ENCODE measurements around the gene RAPGEF6. TPM values are rescaled to one million over a fixed set of nuclear protein-coding genes. Genes with fewer than 3 reads are reported as not detected.

Gene RAPGEF6
- total RNA-seq, 1 experiment from 2014 or later = 50.7 TPM

DNA sequence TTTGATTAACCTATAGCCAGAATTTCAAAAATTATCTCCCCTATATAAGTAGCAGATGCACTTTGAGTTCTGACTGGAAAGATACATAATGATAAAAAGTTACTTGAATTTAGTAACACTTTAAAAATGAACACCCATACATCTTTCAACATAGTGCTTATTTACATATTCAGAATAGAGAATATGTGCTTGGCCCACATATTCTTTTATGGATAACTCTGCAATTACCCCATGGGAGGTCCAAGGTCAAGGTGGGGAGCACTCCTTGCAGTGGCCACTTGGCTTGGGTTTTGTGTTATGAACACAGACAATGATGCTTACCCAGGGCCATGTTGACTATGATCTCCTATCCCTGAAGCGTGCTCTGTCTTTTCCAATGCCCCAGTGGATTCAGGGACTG is 201.9 kb downstream of the RAPGEF6 start:
- H3K4me2 ChIP-seq (ENCODE audit: low read depth, low read length, poor library complexity, severe bottlenecking) = no peak overlapping the region
- no peak for DNase-seq
- H3K27ac ChIP-seq (ENCODE audit: low read length) = no peak overlapping the region
- no peaks in the 10 kb centered on the region for H4K20me1 ChIP-seq (ENCODE audit: insufficient read depth, low read depth, low read length)
- no peaks in the 10 kb centered on the region for H3K9me3 ChIP-seq (ENCODE audit: low read length)
- H3K36me3 ChIP-seq (ENCODE audit: insufficient read depth, low read length) = peaks cover 65% of the 10 kb centered on the region
- H3K9ac ChIP-seq (ENCODE audit: low read length) = no peak overlapping the region
- no peaks in the 10 kb centered on the region for H3K9me2 ChIP-seq (replicated peaks; ENCODE audit: insufficient read depth, low read length)
- H3K4me1 ChIP-seq (ENCODE audit: low read length) = no peaks in the 10 kb centered on the region
- no peaks in the 10 kb centered on the region for H3K27me3 ChIP-seq (ENCODE audit: low read length)
- H2AFZ ChIP-seq (ENCODE audit: low read length) = no peak overlapping the region
- H3K4me3 ChIP-seq (ENCODE audit: low read length) = no peak overlapping the region
- H3K79me2 ChIP-seq (ENCODE audit: low read length) = peaks cover 18% of the 10 kb centered on the region

- Histone ChIP-seq H3K27ac (ENCODE audit: low read length) (no peak overlapping the region), H3K4me3 (ENCODE audit: low read length) (no peak overlapping the region), H3K27me3 (ENCODE audit: low read length) (no peaks in the 10 kb centered on the region), H2AFZ (ENCODE audit: low read length) (no peak overlapping the region), H3K4me1 (ENCODE audit: low read length) (no peaks in the 10 kb centered on the region), H3K4me2 (ENCODE audit: low read depth, low read length, poor library complexity, severe bottlenecking) (no peak overlapping the region), H3K79me2 (ENCODE audit: low read length) (peaks cover 18% of the 10 kb centered on the region), H3K9me3 (ENCODE audit: low read length) (no peaks in the 10 kb centered on the region), H3K9ac (ENCODE audit: low read length) (no peak overlapping the region), H4K20me1 (ENCODE audit: insufficient read depth, low read depth, low read length) (no peaks in the 10 kb centered on the region), H3K9me2 (replicated peaks; ENCODE audit: insufficient read depth, low read length) (no peaks in the 10 kb centered on the region), H3K36me3 (ENCODE audit: insufficient read depth, low read length) (peaks cover 64% of the 10 kb centered on the region)
- no peak for DNase-seq
Measured at GRCh38 chr5:131431794-131432193, 203.2 kb downstream of the RAPGEF6 start.

- H3K4me3 ChIP-seq (ENCODE audit: low read length) = no peak overlapping the region
- H3K9me2 ChIP-seq (replicated peaks; ENCODE audit: insufficient read depth, low read length) = no peaks in the 10 kb centered on the region
- H3K36me3 ChIP-seq (ENCODE audit: insufficient read depth, low read length) = peaks cover 54% of the 10 kb centered on the region
- no peaks in the 10 kb centered on the region for H3K9me3 ChIP-seq (ENCODE audit: low read length)
- H3K9ac ChIP-seq (ENCODE audit: low read length) = no peak overlapping the region
- no peak overlapping the region for H3K4me2 ChIP-seq (ENCODE audit: low read depth, low read length, poor library complexity, severe bottlenecking)
- no peaks in the 10 kb centered on the region for H4K20me1 ChIP-seq (ENCODE audit: insufficient read depth, low read depth, low read length)
- peaks cover 14% of the 10 kb centered on the region for H3K79me2 ChIP-seq (ENCODE audit: low read length)
- no peaks in the 10 kb centered on the region for H3K27me3 ChIP-seq (ENCODE audit: low read length)
- H2AFZ ChIP-seq (ENCODE audit: low read length) = no peak overlapping the region
- no peaks in the 10 kb centered on the region for H3K4me1 ChIP-seq (ENCODE audit: low read length)
- no peak for DNase-seq
- H3K27ac ChIP-seq (ENCODE audit: low read length) = no peak overlapping the region
Measured at GRCh38 chr5:131430794-131431193, 204.2 kb downstream of the RAPGEF6 start.

DNA sequence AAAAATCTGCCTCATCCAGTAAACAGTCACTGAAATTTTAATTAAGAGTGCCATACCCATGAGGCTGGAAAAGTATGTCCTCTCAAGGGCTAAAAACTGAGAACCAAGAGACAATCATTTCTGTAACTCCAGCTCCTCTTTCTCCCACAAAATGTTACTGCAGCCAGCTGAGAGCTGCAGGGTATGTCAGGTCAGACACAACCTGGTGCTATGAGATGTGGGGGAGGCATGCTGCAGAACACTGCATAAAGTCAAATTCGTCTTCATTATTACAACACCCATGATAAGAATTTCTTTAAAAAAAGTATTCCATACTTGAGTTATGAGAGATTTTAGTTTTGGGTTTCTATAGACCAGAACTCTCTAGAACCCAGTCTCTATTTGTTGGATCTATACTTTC is 209.0 kb downstream of the RAPGEF6 start:
- Histone ChIP-seq H4K20me1 (ENCODE audit: insufficient read depth, low read depth, low read length) (no peaks in the 10 kb centered on the region), H2AFZ (ENCODE audit: low read length) (no peak overlapping the region), H3K9me3 (ENCODE audit: low read length) (no peaks in the 10 kb centered on the region), H3K27ac (ENCODE audit: low read length) (no peak overlapping the region), H3K4me1 (ENCODE audit: low read length) (no peaks in the 10 kb centered on the region), H3K27me3 (ENCODE audit: low read length) (no peaks in the 10 kb centered on the region), H3K36me3 (ENCODE audit: insufficient read depth, low read length) (peaks cover 31% of the 10 kb centered on the region), H3K79me2 (ENCODE audit: low read length) (no peaks in the 10 kb centered on the region; the same call in 1 of the 2 replicates), H3K9me2 (replicated peaks; ENCODE audit: insufficient read depth, low read length) (no peaks in the 10 kb centered on the region), H3K4me3 (ENCODE audit: low read length) (no peak overlapping the region), H3K9ac (ENCODE audit: low read length) (no peak overlapping the region), H3K4me2 (ENCODE audit: low read depth, low read length, poor library complexity, severe bottlenecking) (no peak overlapping the region)
- no peak for DNase-seq

GRCh38 chr5:131423056-131423455 is 212.0 kb downstream of the RAPGEF6 start:
- H2AFZ ChIP-seq (ENCODE audit: low read length) = no peak overlapping the region
- H3K9me2 ChIP-seq (replicated peaks; ENCODE audit: insufficient read depth, low read length) = no peaks in the 10 kb centered on the region
- H3K4me2 ChIP-seq (ENCODE audit: low read depth, low read length, poor library complexity, severe bottlenecking) = no peak overlapping the region
- H3K79me2 ChIP-seq (ENCODE audit: low read length) = no peaks in the 10 kb centered on the region; the same call in 1 of the 2 replicates
- H4K20me1 ChIP-seq (ENCODE audit: insufficient read depth, low read depth, low read length) = no peaks in the 10 kb centered on the region
- no peak overlapping the region for H3K9ac ChIP-seq (ENCODE audit: low read length)
- H3K27ac ChIP-seq (ENCODE audit: low read length) = no peak overlapping the region
- H3K4me1 ChIP-seq (ENCODE audit: low read length) = no peaks in the 10 kb centered on the region
- no peaks in the 10 kb centered on the region for H3K9me3 ChIP-seq (ENCODE audit: low read length)
- no peak overlapping the region for H3K4me3 ChIP-seq (ENCODE audit: low read length)
- no peaks in the 10 kb centered on the region for H3K27me3 ChIP-seq (ENCODE audit: low read length)
- DNase-seq = peak; percentile 57
- H3K36me3 ChIP-seq (ENCODE audit: insufficient read depth, low read length) = peaks cover 18% of the 10 kb centered on the region; the same call in 1 of the 2 replicates

GRCh38 chr5:131419877-131420276 is 215.2 kb downstream of the RAPGEF6 start:
- peaks cover 13% of the 10 kb centered on the region; the same call in 1 of the 2 replicates for H3K36me3 ChIP-seq (ENCODE audit: insufficient read depth, low read length)
- no peaks in the 10 kb centered on the region for H3K27me3 ChIP-seq (ENCODE audit: low read length)
- no peaks in the 10 kb centered on the region for H3K9me3 ChIP-seq (ENCODE audit: low read length)
- H3K4me1 ChIP-seq (ENCODE audit: low read length) = peaks cover 22% of the 10 kb centered on the region
- no peak overlapping the region for H3K4me3 ChIP-seq (ENCODE audit: low read length)
- peaks cover 8% of the 10 kb centered on the region for H3K79me2 ChIP-seq (ENCODE audit: low read length)
- H3K9ac ChIP-seq (ENCODE audit: low read length) = no peak overlapping the region
- H3K27ac ChIP-seq (ENCODE audit: low read length) = no peak overlapping the region
- no peak overlapping the region for H2AFZ ChIP-seq (ENCODE audit: low read length)
- H4K20me1 ChIP-seq (ENCODE audit: insufficient read depth, low read depth, low read length) = no peaks in the 10 kb centered on the region
- no peaks in the 10 kb centered on the region for H3K9me2 ChIP-seq (replicated peaks; ENCODE audit: insufficient read depth, low read length)
- H3K4me2 ChIP-seq (ENCODE audit: low read depth, low read length, poor library complexity, severe bottlenecking) = no peak overlapping the region
- DNase-seq = no peak

- Histone ChIP-seq H3K4me3 (ENCODE audit: low read length) (no peak overlapping the region), H2AFZ (ENCODE audit: low read length) (no peak overlapping the region), H3K27me3 (ENCODE audit: low read length) (no peaks in the 10 kb centered on the region), H3K4me2 (ENCODE audit: low read depth, low read length, poor library complexity, severe bottlenecking) (no peak overlapping the region), H3K4me1 (ENCODE audit: low read length) (peaks cover 22% of the 10 kb centered on the region), H3K9me3 (ENCODE audit: low read length) (no peaks in the 10 kb centered on the region), H3K9me2 (replicated peaks; ENCODE audit: insufficient read depth, low read length) (no peaks in the 10 kb centered on the region), H4K20me1 (ENCODE audit: insufficient read depth, low read depth, low read length) (no peaks in the 10 kb centered on the region), H3K79me2 (ENCODE audit: low read length) (peaks cover 10% of the 10 kb centered on the region), H3K36me3 (ENCODE audit: insufficient read depth, low read length) (peaks cover 19% of the 10 kb centered on the region), H3K27ac (ENCODE audit: low read length) (no peak overlapping the region), H3K9ac (ENCODE audit: low read length) (no peak overlapping the region)
- DNase-seq = no peak
Measured at GRCh38 chr5:131418846-131419245, 216.2 kb downstream of the RAPGEF6 start.

DNA sequence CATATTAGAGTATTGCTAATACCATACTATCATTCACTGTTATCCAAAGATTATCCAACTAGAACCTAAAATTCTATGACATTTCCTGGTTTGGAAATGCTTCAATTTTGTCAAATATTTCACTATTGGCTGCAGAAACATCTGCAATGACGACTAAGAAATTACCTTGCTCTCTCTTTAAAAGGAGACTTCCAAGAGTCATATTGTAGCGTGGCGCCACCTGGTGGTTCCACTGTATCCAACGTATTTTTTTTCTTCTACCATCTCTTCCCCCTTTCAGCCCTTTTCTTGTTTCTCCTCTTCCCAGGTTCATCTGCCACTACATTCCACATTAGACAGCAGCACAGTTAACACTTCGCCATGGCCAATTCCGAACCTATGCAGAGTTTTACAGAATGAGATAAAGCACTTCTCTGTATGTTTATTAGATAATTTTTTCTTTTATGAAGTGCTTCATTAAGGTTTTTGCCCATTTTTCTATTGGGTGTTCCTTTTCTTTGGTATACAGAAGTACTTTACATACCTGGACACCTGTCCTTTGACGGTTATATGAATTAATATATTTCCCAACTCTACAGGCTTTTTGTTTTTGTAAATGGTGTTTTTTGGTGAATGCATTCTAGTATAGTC is 217.7 kb downstream of the RAPGEF6 start:
- peaks cover 10% of the 10 kb centered on the region for H3K79me2 ChIP-seq (ENCODE audit: low read length)
- no peak overlapping the region for H2AFZ ChIP-seq (ENCODE audit: low read length)
- no peaks in the 10 kb centered on the region for H3K27me3 ChIP-seq (ENCODE audit: low read length)
- peaks cover 19% of the 10 kb centered on the region for H3K36me3 ChIP-seq (ENCODE audit: insufficient read depth, low read length)
- peak overlapping the region; percentile 42 for H3K4me3 ChIP-seq (ENCODE audit: low read length)
- peak overlapping the region; percentile 29 for H3K9ac ChIP-seq (ENCODE audit: low read length)
- peak overlapping the region; percentile 79 for H3K4me2 ChIP-seq (ENCODE audit: low read depth, low read length, poor library complexity, severe bottlenecking)
- H3K27ac ChIP-seq (ENCODE audit: low read length) = peak overlapping the region; percentile 81
- H3K4me1 ChIP-seq (ENCODE audit: low read length) = peaks cover 22% of the 10 kb centered on the region
- no peaks in the 10 kb centered on the region for H3K9me2 ChIP-seq (replicated peaks; ENCODE audit: insufficient read depth, low read length)
- H4K20me1 ChIP-seq (ENCODE audit: insufficient read depth, low read depth, low read length) = no peaks in the 10 kb centered on the region
- no peaks in the 10 kb centered on the region for H3K9me3 ChIP-seq (ENCODE audit: low read length)
- peak; percentile 89 for DNase-seq
